Measurements from ENCODE around the gene NKAIN1. TPM values are rescaled to one million over a fixed set of nuclear protein-coding genes. Genes with fewer than 3 reads are reported as not detected.

NKAIN1 gene
- total RNA-seq, 1 experiment from 2014 or later, result not detected

DNA sequence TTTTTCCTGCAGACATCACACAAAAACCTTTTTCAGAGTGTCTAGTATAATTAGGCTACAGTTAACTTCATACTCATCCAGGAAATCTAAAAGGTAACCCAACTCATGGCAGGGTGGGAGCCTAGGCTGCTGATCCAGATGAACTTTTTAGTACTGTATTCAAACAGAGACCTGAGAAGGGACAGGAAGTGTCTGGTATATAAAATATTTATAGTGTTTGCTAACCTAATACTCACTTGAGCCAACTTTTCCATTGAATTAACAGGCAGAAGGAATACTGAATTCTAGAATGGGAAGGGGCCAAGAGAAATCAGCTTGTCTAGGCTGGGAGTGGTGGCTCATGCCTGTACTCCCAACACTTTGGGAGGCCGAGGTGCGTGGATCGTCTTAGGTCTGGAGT lies 22.2 kb upstream of the NKAIN1 start:
- Mint-ChIP-seq H3K27ac (ENCODE audit: unreplicated experiment) (no peak overlapping the region), H3K4me1 (ENCODE audit: low read depth, unreplicated experiment) (no peaks in the 10 kb centered on the region), H3K36me3 (ENCODE audit: insufficient read depth, unreplicated experiment) (peaks cover 32% of the 10 kb centered on the region), H3K4me3 (ENCODE audit: low read depth, unreplicated experiment) (no peak overlapping the region), H3K9me3 (ENCODE audit: low read depth, unreplicated experiment) (no peaks in the 10 kb centered on the region), H3K27me3 (ENCODE audit: unreplicated experiment) (no peaks in the 10 kb centered on the region)
- no peak for DNase-seq
- intact Hi-C loops (cut with micrococcal nuclease; ENCODE audit: unreplicated experiment), result no loop called here
- CTCF ChIA-PET, result interaction anchor here (0.9 kb wide), 1 partner anchor 355 kb away, joined by 3 read pairs; no protein-coding TSS in a partner anchor
- TF ChIP-seq CTCF (IDR thresholded peaks at IDR 0.05; ENCODE audit: unreplicated experiment), result no peak
- BruUV-seq (replicated peaks), result no TSS peak

DNA sequence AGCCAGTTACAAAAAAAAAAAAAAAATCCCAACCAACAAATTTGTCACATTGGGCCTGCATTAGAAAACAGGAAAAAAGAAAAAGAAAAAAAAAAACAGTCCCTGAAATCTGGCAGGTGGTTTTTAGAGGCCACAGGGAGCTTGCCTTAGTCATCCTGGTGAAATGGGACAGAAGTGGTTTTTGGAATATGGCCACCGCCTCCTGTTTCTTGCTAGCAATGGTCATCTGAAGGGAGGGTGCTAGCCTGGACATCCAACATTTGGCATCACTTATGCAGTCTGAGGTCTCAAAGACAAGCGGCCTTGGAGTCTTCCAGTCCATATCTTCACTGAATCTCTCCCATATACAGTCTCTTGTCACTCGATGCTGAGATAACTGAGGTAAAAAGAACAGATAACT lies 20.1 kb upstream of the NKAIN1 start:
- no peak for DNase-seq
- H3K4me3 Mint-ChIP-seq (ENCODE audit: low read depth, unreplicated experiment), result no peak overlapping the region
- H3K27ac Mint-ChIP-seq (ENCODE audit: unreplicated experiment), result no peak overlapping the region
- H3K9me3 Mint-ChIP-seq (ENCODE audit: low read depth, unreplicated experiment), result no peaks in the 10 kb centered on the region
- intact Hi-C loops (cut with micrococcal nuclease; ENCODE audit: unreplicated experiment), result no loop called here
- no peak for TF ChIP-seq CTCF (IDR thresholded peaks at IDR 0.05; ENCODE audit: unreplicated experiment)
- CTCF ChIA-PET, result no interaction called here
- H3K27me3 Mint-ChIP-seq (ENCODE audit: unreplicated experiment), result no peaks in the 10 kb centered on the region
- no peaks in the 10 kb centered on the region for H3K4me1 Mint-ChIP-seq (ENCODE audit: low read depth, unreplicated experiment)
- peaks cover 32% of the 10 kb centered on the region for H3K36me3 Mint-ChIP-seq (ENCODE audit: insufficient read depth, unreplicated experiment)
- no TSS peak for BruUV-seq (replicated peaks)

DNA sequence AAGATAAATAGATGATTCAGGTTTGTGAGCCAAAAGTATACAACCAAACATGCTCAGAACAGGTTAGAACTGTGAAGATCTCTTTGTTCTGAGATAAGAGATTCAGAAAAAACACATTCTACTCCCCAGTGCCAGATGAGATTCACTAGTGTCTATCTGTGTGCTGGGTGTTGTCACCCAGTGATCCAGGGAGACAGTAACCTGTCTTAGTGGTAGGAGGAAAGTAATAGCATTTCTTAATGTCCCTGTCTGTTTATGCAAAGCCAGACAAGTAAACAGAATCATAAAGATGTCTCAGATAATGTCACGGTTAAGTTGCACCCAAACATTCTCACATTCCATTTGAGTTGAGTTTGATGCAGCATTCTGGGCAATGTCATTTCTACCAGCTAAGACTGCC lies 18.9 kb upstream of the NKAIN1 start:
- Mint-ChIP-seq H3K36me3 (ENCODE audit: insufficient read depth, unreplicated experiment) (peaks cover 32% of the 10 kb centered on the region), H3K27ac (ENCODE audit: unreplicated experiment) (no peak overlapping the region), H3K9me3 (ENCODE audit: low read depth, unreplicated experiment) (no peaks in the 10 kb centered on the region), H3K27me3 (ENCODE audit: unreplicated experiment) (no peaks in the 10 kb centered on the region), H3K4me1 (ENCODE audit: low read depth, unreplicated experiment) (no peaks in the 10 kb centered on the region), H3K4me3 (ENCODE audit: low read depth, unreplicated experiment) (no peak overlapping the region)
- no peak for TF ChIP-seq CTCF (IDR thresholded peaks at IDR 0.05; ENCODE audit: unreplicated experiment)
- no TSS peak for BruUV-seq (replicated peaks)
- CTCF ChIA-PET, result interaction anchor here (0.7 kb wide), 1 partner anchor 26 kb away, joined by 4 read pairs; no protein-coding TSS in a partner anchor
- DNase-seq, result no peak
- intact Hi-C loops (cut with micrococcal nuclease; ENCODE audit: unreplicated experiment), result no loop called here

GRCh38 chr1:31257213-31257612 lies 17.5 kb upstream of the NKAIN1 start:
- Mint-ChIP-seq H3K4me3 (ENCODE audit: low read depth, unreplicated experiment) (no peak overlapping the region), H3K27me3 (ENCODE audit: unreplicated experiment) (no peaks in the 10 kb centered on the region), H3K4me1 (ENCODE audit: low read depth, unreplicated experiment) (no peaks in the 10 kb centered on the region), H3K36me3 (ENCODE audit: insufficient read depth, unreplicated experiment) (peaks cover 28% of the 10 kb centered on the region), H3K27ac (ENCODE audit: unreplicated experiment) (no peak overlapping the region), H3K9me3 (ENCODE audit: low read depth, unreplicated experiment) (no peaks in the 10 kb centered on the region)
- no TSS peak for BruUV-seq (replicated peaks)
- intact Hi-C loops (cut with micrococcal nuclease; ENCODE audit: unreplicated experiment), result no loop called here
- CTCF ChIA-PET, result no interaction called here
- DNase-seq, result no peak
- no peak for TF ChIP-seq CTCF (IDR thresholded peaks at IDR 0.05; ENCODE audit: unreplicated experiment)

All from Calu3 (cell line).